ENCODE results near the gene LRRFIP1.

The LRRFIP1 gene

GRCh38 chr2:237726401-237726830, 99.0 kb downstream of the LRRFIP1 start:
- no peaks in the 10 kb centered on the region for H3K9me3 ChIP-seq (ENCODE audit: insufficient read depth, low read length)
- TF ChIP-seq, protein P1, sequence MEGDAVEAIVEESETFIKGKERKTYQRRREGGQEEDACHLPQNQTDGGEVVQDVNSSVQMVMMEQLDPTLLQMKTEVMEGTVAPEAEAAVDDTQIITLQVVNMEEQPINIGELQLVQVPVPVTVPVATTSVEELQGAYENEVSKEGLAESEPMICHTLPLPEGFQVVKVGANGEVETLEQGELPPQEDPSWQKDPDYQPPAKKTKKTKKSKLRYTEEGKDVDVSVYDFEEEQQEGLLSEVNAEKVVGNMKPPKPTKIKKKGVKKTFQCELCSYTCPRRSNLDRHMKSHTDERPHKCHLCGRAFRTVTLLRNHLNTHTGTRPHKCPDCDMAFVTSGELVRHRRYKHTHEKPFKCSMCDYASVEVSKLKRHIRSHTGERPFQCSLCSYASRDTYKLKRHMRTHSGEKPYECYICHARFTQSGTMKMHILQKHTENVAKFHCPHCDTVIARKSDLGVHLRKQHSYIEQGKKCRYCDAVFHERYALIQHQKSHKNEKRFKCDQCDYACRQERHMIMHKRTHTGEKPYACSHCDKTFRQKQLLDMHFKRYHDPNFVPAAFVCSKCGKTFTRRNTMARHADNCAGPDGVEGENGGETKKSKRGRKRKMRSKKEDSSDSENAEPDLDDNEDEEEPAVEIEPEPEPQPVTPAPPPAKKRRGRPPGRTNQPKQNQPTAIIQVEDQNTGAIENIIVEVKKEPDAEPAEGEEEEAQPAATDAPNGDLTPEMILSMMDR (IDR thresholded peaks at IDR 0.05; ENCODE audit: low read depth, low read length), result no peak
- TF ChIP-seq EZH2phosphoT487 (IDR thresholded peaks at IDR 0.05; ENCODE audit: low read depth), result no peak

DNA sequence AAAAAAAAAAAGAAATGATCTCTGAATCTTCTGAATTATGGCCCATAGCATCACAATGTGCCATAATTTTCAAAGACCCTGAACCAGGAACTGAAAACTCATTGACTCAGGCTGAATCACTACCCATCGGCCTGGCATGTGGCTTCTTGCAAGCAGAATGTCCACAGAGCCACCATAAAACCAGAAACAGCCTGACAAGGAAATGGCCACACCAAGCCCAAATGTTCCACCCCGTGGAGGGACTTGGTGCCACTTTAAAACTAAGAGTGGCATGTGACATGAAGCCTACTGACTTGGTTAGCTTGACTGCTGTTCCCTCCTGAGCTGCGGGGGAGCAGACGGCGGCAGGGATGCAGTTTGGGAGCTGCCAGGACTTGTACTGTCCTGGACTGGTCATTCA, 100.0 kb downstream of the LRRFIP1 start:
- Histone ChIP-seq H2AFZ (ENCODE audit: low read depth, low read length) (no peak overlapping the region), H3K4me1 (ENCODE audit: low read length) (no peaks in the 10 kb centered on the region), H3K27me3 (ENCODE audit: low read depth, low read length) (no peaks in the 10 kb centered on the region), H3K36me3 (replicated peaks; ENCODE audit: low read depth, low read length) (no peaks in the 10 kb centered on the region), H3K27ac (ENCODE audit: low read length) (no peak overlapping the region), H3K9ac (ENCODE audit: low read length) (no peak overlapping the region), H4K20me1 (ENCODE audit: insufficient read depth, low read length) (no peaks in the 10 kb centered on the region), H3K79me2 (ENCODE audit: low read length) (no peaks in the 10 kb centered on the region), H3K4me2 (ENCODE audit: low read length) (no peak overlapping the region), H3K9me3 (ENCODE audit: insufficient read depth, low read length) (no peaks in the 10 kb centered on the region), H3K4me3 (ENCODE audit: low read length) (no peak overlapping the region)
- no peak for TF ChIP-seq EZH2phosphoT487 (IDR thresholded peaks at IDR 0.05; ENCODE audit: low read depth)
- TF ChIP-seq, protein P1 (IDR thresholded peaks at IDR 0.05; ENCODE audit: low read depth, low read length), result no peak

More at GRCh38 chr2:237726401-237726830, 99.0 kb downstream of the LRRFIP1 start:
- Histone ChIP-seq H4K20me1 (ENCODE audit: insufficient read depth, low read length) (no peaks in the 10 kb centered on the region), H3K4me2 (ENCODE audit: low read length) (no peak overlapping the region), H3K4me3 (ENCODE audit: low read length) (no peak overlapping the region), H3K79me2 (ENCODE audit: low read length) (no peaks in the 10 kb centered on the region), H3K27me3 (ENCODE audit: low read depth, low read length) (no peaks in the 10 kb centered on the region), H3K9ac (ENCODE audit: low read length) (no peak overlapping the region), H2AFZ (ENCODE audit: low read depth, low read length) (no peak overlapping the region), H3K36me3 (replicated peaks; ENCODE audit: low read depth, low read length) (no peaks in the 10 kb centered on the region), H3K4me1 (ENCODE audit: low read length) (no peaks in the 10 kb centered on the region), H3K27ac (ENCODE audit: low read length) (no peak overlapping the region)

GRCh38 chr2:237729681-237730475, 102.5 kb downstream of the LRRFIP1 start:
- Histone ChIP-seq H2AFZ (ENCODE audit: low read depth, low read length) (no peak overlapping the region), H4K20me1 (ENCODE audit: insufficient read depth, low read length) (no peaks in the 10 kb centered on the region), H3K36me3 (replicated peaks; ENCODE audit: low read depth, low read length) (no peaks in the 10 kb centered on the region), H3K9ac (ENCODE audit: low read length) (no peak overlapping the region), H3K4me3 (ENCODE audit: low read length) (no peak overlapping the region), H3K4me2 (ENCODE audit: low read length) (no peak overlapping the region), H3K27me3 (ENCODE audit: low read depth, low read length) (no peaks in the 10 kb centered on the region), H3K4me1 (ENCODE audit: low read length) (no peaks in the 10 kb centered on the region), H3K27ac (ENCODE audit: low read length) (no peak overlapping the region), H3K9me3 (ENCODE audit: insufficient read depth, low read length) (no peaks in the 10 kb centered on the region), H3K79me2 (ENCODE audit: low read length) (no peaks in the 10 kb centered on the region)
- TF ChIP-seq EZH2phosphoT487 (IDR thresholded peaks at IDR 0.05; ENCODE audit: low read depth), result no peak
- TF ChIP-seq, protein P1 (IDR thresholded peaks at IDR 0.05; ENCODE audit: low read depth, low read length), result no peak

GRCh38 chr2:237731663-237732062, 104.3 kb downstream of the LRRFIP1 start:
- Histone ChIP-seq H3K9ac (ENCODE audit: low read length) (no peak overlapping the region), H2AFZ (ENCODE audit: low read depth, low read length) (no peak overlapping the region), H3K79me2 (ENCODE audit: low read length) (no peaks in the 10 kb centered on the region), H3K4me3 (ENCODE audit: low read length) (no peak overlapping the region), H3K4me2 (ENCODE audit: low read length) (no peak overlapping the region), H3K36me3 (replicated peaks; ENCODE audit: low read depth, low read length) (no peaks in the 10 kb centered on the region), H3K9me3 (ENCODE audit: insufficient read depth, low read length) (no peaks in the 10 kb centered on the region), H3K4me1 (ENCODE audit: low read length) (no peaks in the 10 kb centered on the region), H3K27ac (ENCODE audit: low read length) (no peak overlapping the region), H3K27me3 (ENCODE audit: low read depth, low read length) (no peaks in the 10 kb centered on the region), H4K20me1 (ENCODE audit: insufficient read depth, low read length) (no peaks in the 10 kb centered on the region)
- TF ChIP-seq EZH2phosphoT487 (IDR thresholded peaks at IDR 0.05; ENCODE audit: low read depth), result no peak
- TF ChIP-seq, protein P1 (IDR thresholded peaks at IDR 0.05; ENCODE audit: low read depth, low read length), result no peak
